ENCODE results near the gene TIMM10.

DNA sequence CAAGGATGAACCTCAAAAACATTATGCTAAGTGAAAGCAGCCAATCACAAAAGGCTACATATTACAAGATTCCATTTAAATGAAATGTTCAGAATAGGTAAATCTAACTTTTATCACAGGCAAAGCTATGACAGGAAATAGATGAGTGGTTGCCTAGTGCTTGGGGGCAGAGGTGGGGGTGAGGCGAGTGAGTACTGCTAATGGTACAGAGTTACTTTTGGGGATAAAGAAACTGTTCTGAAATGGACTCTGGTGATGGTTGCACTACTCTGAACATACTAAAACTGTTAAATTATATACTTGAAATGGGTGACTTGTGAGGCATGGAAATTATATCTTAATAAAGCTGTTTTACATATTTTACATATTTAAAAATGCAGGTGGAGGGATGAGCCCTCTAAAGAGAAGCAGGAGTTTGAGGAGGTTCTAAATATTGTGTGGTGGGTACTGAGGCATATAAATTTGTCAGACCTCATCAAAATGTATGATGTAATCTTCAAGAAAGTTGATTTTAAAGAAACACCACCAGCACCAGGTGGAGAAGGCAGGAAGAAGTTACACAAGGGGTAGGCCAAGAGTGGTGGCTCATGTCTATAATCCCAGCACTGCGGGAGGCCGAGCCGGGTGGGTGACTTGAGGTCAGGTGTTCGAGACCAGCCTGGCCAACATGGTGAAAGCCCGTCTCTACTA lies 18.7 kb downstream of the TIMM10 start:
- TF ChIP-seq POLR2AphosphoS5 (IDR thresholded peaks at IDR 0.05) (no peak), POLR2A (IDR thresholded peaks at IDR 0.05) (no peak), EP300 (IDR thresholded peaks at IDR 0.05) (no peak)
- TF ChIP-seq, protein P1, sequence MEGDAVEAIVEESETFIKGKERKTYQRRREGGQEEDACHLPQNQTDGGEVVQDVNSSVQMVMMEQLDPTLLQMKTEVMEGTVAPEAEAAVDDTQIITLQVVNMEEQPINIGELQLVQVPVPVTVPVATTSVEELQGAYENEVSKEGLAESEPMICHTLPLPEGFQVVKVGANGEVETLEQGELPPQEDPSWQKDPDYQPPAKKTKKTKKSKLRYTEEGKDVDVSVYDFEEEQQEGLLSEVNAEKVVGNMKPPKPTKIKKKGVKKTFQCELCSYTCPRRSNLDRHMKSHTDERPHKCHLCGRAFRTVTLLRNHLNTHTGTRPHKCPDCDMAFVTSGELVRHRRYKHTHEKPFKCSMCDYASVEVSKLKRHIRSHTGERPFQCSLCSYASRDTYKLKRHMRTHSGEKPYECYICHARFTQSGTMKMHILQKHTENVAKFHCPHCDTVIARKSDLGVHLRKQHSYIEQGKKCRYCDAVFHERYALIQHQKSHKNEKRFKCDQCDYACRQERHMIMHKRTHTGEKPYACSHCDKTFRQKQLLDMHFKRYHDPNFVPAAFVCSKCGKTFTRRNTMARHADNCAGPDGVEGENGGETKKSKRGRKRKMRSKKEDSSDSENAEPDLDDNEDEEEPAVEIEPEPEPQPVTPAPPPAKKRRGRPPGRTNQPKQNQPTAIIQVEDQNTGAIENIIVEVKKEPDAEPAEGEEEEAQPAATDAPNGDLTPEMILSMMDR (IDR thresholded peaks at IDR 0.05): no peak
